ENCODE results near the gene C22orf31. TPM values are rescaled to one million over a fixed set of nuclear protein-coding genes. Genes with fewer than 3 reads are reported as not detected.

The C22orf31 gene
- total RNA-seq, 2 donors from 2014 or later = not detected

DNA sequence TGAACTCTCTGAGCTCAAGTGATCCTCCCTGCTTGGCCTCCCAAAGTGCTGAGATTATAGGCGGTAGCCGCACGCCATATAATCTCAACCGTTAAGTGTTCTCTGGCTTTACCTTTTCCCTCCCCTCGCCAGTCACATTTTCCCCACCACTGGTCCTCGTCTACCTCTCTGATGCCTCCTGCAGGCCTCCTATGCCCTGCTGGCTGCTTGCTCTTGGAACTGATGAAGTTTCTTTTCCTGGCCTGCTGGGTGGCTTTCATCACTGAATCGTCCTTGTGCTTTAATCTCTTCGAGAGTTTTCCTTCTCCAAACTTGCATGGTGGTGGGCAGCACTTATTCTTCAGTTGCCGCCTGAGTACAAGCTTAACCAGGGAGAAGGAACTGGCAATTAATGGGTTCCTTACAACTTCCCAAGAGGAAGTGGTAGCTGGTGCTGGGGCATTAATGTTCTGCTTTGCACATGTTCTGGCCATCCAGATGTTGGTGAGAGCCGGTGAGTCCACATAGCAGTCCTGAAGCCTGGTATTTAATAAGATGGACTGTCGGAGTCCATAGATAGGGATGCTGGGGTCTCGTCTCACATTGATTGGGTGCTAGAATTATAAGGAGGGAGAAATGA, 1.3 kb downstream of the C22orf31 start:
- no peak for DNase-seq (ENCODE audit: low spot score)
- no peaks in the 10 kb centered on the region for H3K27me3 ChIP-seq
- TF ChIP-seq, protein P1, sequence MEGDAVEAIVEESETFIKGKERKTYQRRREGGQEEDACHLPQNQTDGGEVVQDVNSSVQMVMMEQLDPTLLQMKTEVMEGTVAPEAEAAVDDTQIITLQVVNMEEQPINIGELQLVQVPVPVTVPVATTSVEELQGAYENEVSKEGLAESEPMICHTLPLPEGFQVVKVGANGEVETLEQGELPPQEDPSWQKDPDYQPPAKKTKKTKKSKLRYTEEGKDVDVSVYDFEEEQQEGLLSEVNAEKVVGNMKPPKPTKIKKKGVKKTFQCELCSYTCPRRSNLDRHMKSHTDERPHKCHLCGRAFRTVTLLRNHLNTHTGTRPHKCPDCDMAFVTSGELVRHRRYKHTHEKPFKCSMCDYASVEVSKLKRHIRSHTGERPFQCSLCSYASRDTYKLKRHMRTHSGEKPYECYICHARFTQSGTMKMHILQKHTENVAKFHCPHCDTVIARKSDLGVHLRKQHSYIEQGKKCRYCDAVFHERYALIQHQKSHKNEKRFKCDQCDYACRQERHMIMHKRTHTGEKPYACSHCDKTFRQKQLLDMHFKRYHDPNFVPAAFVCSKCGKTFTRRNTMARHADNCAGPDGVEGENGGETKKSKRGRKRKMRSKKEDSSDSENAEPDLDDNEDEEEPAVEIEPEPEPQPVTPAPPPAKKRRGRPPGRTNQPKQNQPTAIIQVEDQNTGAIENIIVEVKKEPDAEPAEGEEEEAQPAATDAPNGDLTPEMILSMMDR (IDR thresholded peaks at IDR 0.05) = no peak

DNA sequence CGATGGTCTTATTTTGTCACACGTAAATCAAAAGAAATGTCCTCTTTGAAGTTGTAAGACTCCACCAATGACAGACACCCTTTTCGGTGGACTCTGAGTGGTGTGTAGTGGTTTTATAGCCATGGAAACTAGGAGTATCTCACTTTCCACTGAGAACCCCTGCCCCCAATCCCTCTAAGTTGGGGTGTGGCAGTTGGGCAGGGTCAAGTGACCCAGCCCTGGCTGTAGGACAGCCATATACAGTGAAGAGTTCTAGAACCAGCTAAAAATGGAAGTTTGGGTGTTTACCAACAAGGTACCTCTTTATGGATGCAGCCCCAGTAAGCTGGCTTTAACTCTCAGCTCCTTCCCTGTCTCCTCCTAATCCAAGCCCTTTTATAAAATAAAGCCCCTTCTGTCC, 5.2 kb downstream of the C22orf31 start:
- DNase-seq (ENCODE audit: low spot score) = no peak
- Histone ChIP-seq H3K27ac (no peak overlapping the region), H3K27me3 (no peaks in the 10 kb centered on the region), H3K4me1 (no peaks in the 10 kb centered on the region), H3K9me3 (no peaks in the 10 kb centered on the region), H3K36me3 (no peaks in the 10 kb centered on the region), H3K4me3 (no peak overlapping the region)
- TF ChIP-seq, protein P1 (IDR thresholded peaks at IDR 0.05) = no peak

More for the DNA sequence above, 1.3 kb downstream of the C22orf31 start:
- no peaks in the 10 kb centered on the region for H3K36me3 ChIP-seq
- no peak overlapping the region for H3K4me3 ChIP-seq
- no peaks in the 10 kb centered on the region for H3K4me1 ChIP-seq
- no peak overlapping the region for H3K27ac ChIP-seq
- H3K9me3 ChIP-seq = no peaks in the 10 kb centered on the region

DNA sequence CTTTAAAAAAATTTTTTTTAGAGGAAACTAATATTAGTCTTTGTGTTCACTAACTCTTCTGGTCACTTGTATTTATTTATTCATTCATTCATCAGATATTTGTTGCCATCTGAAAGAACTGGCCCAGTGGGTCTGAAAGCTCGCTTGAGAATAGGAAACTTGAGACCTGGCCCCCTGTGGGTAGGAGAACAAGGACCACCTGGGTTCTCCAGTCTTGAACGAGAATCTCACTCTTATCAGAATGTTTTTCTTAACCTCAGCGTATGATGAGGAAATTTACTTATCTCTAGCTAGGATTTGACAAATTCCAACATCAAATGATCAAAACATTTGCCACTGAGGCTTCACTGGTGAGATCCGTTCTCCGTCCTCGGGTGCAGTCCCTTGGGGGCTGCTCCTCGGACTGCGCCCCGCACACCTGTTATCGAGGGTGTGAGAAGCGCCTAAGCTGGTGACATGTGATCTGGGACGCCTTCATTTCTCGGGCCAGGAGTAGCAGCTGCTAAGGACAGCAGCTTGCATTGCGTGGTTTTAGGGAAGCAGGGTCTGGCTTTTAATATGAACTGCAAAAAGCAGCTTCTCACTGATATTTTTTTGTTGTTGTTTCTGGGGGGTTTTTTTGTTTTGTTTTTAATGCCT, 6.3 kb downstream of the C22orf31 start:
- TF ChIP-seq, protein P1 (IDR thresholded peaks at IDR 0.05) = no peak

DNA sequence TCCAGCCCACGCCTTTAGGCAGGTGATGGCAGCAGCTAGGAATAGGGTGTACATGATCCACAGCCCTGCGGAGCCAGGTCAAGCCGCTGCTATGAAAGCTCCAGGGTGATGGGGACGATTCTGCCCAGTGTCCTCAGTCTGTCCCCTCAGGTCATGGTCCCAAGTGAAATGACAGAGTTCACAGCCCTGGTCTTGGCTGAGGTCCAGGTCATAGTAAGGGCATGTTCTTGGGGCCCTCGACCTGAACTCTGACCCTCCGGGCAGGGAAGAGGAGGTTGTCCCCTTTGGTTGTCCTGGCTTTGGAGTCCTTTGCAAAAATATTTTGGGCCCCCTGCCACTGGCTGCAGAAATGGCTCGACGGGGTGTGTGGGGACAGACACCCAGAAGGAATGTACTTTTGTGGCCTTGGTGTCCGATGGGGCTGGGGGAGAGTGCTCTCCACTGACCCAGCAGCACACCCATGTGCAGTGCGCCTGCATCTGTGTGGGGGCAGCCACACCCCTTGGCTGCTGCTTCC, 7.3 kb downstream of the C22orf31 start:
- peaks cover 18% of the 10 kb centered on the region for H3K36me3 ChIP-seq
- DNase-seq (ENCODE audit: low spot score) = no peak
- no peaks in the 10 kb centered on the region for H3K4me1 ChIP-seq
- TF ChIP-seq, protein P1 (IDR thresholded peaks at IDR 0.05) = no peak
- no peaks in the 10 kb centered on the region for H3K9me3 ChIP-seq
- H3K27ac ChIP-seq = no peak overlapping the region
- H3K4me3 ChIP-seq = no peak overlapping the region
- H3K27me3 ChIP-seq = no peaks in the 10 kb centered on the region

More for the DNA sequence above, 6.3 kb downstream of the C22orf31 start:
- no peak for DNase-seq (ENCODE audit: low spot score)
- no peaks in the 10 kb centered on the region for H3K27me3 ChIP-seq
- H3K4me3 ChIP-seq = no peak overlapping the region
- H3K4me1 ChIP-seq = no peaks in the 10 kb centered on the region
- H3K36me3 ChIP-seq = peaks cover 8% of the 10 kb centered on the region
- H3K27ac ChIP-seq = no peak overlapping the region
- H3K9me3 ChIP-seq = no peaks in the 10 kb centered on the region

DNA sequence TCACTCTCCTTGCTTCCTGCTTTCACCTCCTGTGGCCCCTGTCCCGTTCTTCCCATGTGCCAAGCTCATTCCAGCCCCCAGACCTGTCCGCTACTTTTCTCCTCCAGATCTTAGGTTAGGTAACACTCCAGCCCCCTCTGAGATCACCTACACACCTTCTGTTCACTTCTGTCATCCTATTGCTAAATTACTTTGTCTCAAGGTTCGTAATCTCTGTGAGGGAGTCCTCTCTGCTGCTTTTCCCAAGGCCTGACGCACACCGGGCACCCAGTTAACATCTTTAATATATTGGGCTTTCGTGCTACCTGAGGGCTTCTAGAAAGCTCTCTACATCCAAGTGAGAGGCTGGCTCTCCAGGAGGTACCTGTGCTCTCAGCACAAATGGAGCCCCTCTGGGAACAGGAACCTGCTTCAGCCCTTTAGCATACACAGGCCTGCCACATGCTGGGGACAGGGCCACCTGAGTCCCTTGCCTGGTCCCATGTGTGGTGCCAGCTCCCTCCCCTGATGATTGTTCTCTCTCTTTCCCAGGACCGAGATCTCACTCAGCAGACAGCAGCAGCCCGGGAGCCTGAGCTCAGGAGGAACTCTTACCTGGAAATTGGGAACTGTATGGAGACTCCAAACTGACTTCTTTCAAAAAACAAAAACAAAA, 8.5 kb downstream of the C22orf31 start:
- DNase-seq (ENCODE audit: low spot score) = no peak
- H3K4me1 ChIP-seq = no peaks in the 10 kb centered on the region
- TF ChIP-seq, protein P1 (IDR thresholded peaks at IDR 0.05) = no peak
- no peaks in the 10 kb centered on the region for H3K27me3 ChIP-seq
- H3K36me3 ChIP-seq = peaks cover 22% of the 10 kb centered on the region
- no peaks in the 10 kb centered on the region for H3K9me3 ChIP-seq
- H3K4me3 ChIP-seq = no peak overlapping the region
- no peak overlapping the region for H3K27ac ChIP-seq
